ENCODE results near the gene FBXW7. TPM values are rescaled to one million over a fixed set of nuclear protein-coding genes. Genes with fewer than 3 reads are reported as not detected.

FBXW7 gene
- total and polyA plus RNA-seq, 2 of the 13 experiments (the other 11 are each of a cell fraction or from before 2014, with no cell fraction given) = 5.0 to 40.9 TPM

GRCh38 chr4:152535903-152536544, at the start of gene FBXW7 (continued):
- TF ChIP-seq TEAD3 (CRISPR knock-in tag; optimal IDR thresholded peaks at IDR 0.05; ENCODE audit: borderline replicate concordance) (no peak), TP53 (CRISPR knock-in tag; conservative IDR thresholded peaks at IDR 0.05) (0 out of 2 replicates have a peak, but pooled peaks have one; percentile 74), SAP130 (CRISPR knock-in tag; IDR thresholded peaks at IDR 0.05; ENCODE audit: low read depth) (peak; percentile 94), HOXA3 (CRISPR knock-in tag; IDR thresholded peaks at IDR 0.05) (peak; percentile 94), NFE2L1 (CRISPR knock-in tag; IDR thresholded peaks at IDR 0.05; ENCODE audit: borderline replicate concordance) (no peak), PBX3 (CRISPR knock-in tag; IDR thresholded peaks at IDR 0.05; ENCODE audit: borderline replicate concordance) (no peak), ZNF256 (CRISPR knock-in tag; conservative IDR thresholded peaks at IDR 0.05) (peak; percentile 47; the same call in 1 of the 2 replicates), ZNF768 (CRISPR knock-in tag; IDR thresholded peaks at IDR 0.05) (0 out of 2 replicates have a peak, but pooled peaks have one; percentile 35), SIN3B (IDR thresholded peaks at IDR 0.05; ENCODE audit: low read length) (peak; percentile 79; the same call in 1 of the 2 replicates), ISL2 (CRISPR knock-in tag; IDR thresholded peaks at IDR 0.05) (peak; percentile 86), EED (CRISPR knock-in tag; IDR thresholded peaks at IDR 0.05) (no peak; the same call in 1 of the 2 replicates), NONO (IDR thresholded peaks at IDR 0.05) (no peak), NONO (CRISPR knock-in tag; conservative IDR thresholded peaks at IDR 0.05) (peak; percentile 89; the same call in 1 of the 2 replicates), LCORL (IDR thresholded peaks at IDR 0.05) (no peak), LCORL (CRISPR knock-in tag; IDR thresholded peaks at IDR 0.05) (peak; percentile 59; the same call in 1 of the 2 replicates), NRL (CRISPR knock-in tag; IDR thresholded peaks at IDR 0.05; ENCODE audit: borderline replicate concordance) (peak; percentile 69; the same call in 1 of the 2 replicates), ZKSCAN5 (CRISPR knock-in tag; IDR thresholded peaks at IDR 0.05) (no peak), ZSCAN31 (CRISPR knock-in tag; IDR thresholded peaks at IDR 0.05; ENCODE audit: low read depth) (no peak; the same call in 1 of the 2 replicates), HIVEP1 (CRISPR knock-in tag; IDR thresholded peaks at IDR 0.05) (peak; percentile 84), ZNF407 (CRISPR knock-in tag; IDR thresholded peaks at IDR 0.05; ENCODE audit: not compliant biosample characterization) (peak; percentile 35)
- TF ChIP-seq, protein P1, sequence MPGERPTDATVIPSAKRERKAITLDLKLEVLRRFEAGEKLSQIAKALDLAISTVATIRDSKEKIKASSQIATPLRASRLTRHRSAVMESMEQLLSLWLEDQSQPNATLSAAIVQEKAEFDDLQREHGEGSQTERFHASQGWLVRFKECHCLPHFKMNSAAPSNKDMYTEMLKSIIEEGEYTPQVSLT (CRISPR knock-in tag; IDR thresholded peaks at IDR 0.05; ENCODE audit: borderline replicate concordance, low read depth) = no peak

Data from HepG2 (cell line).